B cell (primary cell): ENCODE data around the gene SIDT2. TPM values are rescaled to one million over a fixed set of nuclear protein-coding genes. Genes with fewer than 3 reads are reported as not detected.
"Not testable (repeated sequence)": the region's sequence is repeated elsewhere in the genome, so short reads cannot be mapped to it uniquely, and the experiment has no call there.

Experiments
- ATAC-seq: fragments of 200-7000 bp; cut with Tn5 transposase; one replicate; pipeline ENCODE4 v1.10.0; 2021; ENCODE audit warnings: low read depth, mild to moderate bottlenecking, moderate number of reproducible peaks, moderate library complexity
- CTCF ChIA-PET: fragments of 350-600 bp; sonication (Branson Sonifier 250); formaldehyde crosslinking; loops from one replicate; lab custom pipeline; 2021; ENCODE audit warnings: antibody characterized with exemption, inconsistent platforms; lab: Charles Lee
- POLR2A ChIA-PET: fragments of 350-600 bp; sonication (Branson Sonifier 250); formaldehyde crosslinking; loops from one replicate; lab custom pipeline; 2021; ENCODE audit warnings: antibody characterized with exemption; lab: Charles Lee
- DNase-seq: peaks from one replicate; pipeline ENCODE4 v3.0.0; 2013
- H2AFZ ChIP-seq: 2 replicates; pipeline ENCODE4 v1.6.1; 2012; ENCODE audit warnings: mild to moderate bottlenecking, low read depth, low read length; ENCODE audit not compliant: insufficient read depth, poor library complexity, severe bottlenecking
- H3K27ac ChIP-seq, 2 donors: 1 replicate in 1 of 2; 2 replicates in 1 of 2; pipeline ENCODE4 v1.5.1; 2012 to 2013; ENCODE audit warnings: low read length in 2 of 2, mild to moderate bottlenecking in 2 of 2, moderate library complexity in 1 of 2
- H3K27me3 ChIP-seq, 4 experiments: fragments of 200-600 bp in 1 of 4; sonication (generic) in 1 of 4; replicated peaks in 1 of 4; 1 replicate in 2 of 4; 2 replicates in 2 of 4; pipeline versions ENCODE4 v1.6.1 to v1.7.0; 2013 to 2016; ENCODE audit warnings: low read length in 3 of 4, mild to moderate bottlenecking in 2 of 4, mixed read lengths in 1 of 4, moderate library complexity in 1 of 4; ENCODE audit not compliant: insufficient read depth in 4 of 4, control insufficient read depth in 3 of 4; ENCODE audit errors: control extremely low read depth in 1 of 4
- H3K36me3 ChIP-seq, 2 experiments: replicated peaks in 1 of 2; 1 replicate in 1 of 2; 2 replicates in 1 of 2; pipeline versions ENCODE4 v1.6.1 to v1.7.1; 2013; ENCODE audit warnings: low read length in 1 of 2; ENCODE audit not compliant: insufficient read depth in 2 of 2, control insufficient read depth in 1 of 2; ENCODE audit errors: control extremely low read depth in 1 of 2, extremely low read depth in 1 of 2
- H3K4me1 ChIP-seq, 2 donors: fragments of 200-600 bp in 1 of 2; sonication (generic) in 1 of 2; 1 replicate in 1 of 2; 2 replicates in 1 of 2; pipeline versions ENCODE4 v1.5.1 to v1.6.1; 2013 to 2017; ENCODE audit warnings: low read length in 2 of 2; ENCODE audit not compliant: control insufficient read depth in 2 of 2, insufficient read depth in 2 of 2
- H3K4me2 ChIP-seq: replicated peaks from 2 replicates; pipeline ENCODE3; 2012; ENCODE audit warnings: mild to moderate bottlenecking, low read depth, low read length; ENCODE audit not compliant: poor library complexity, severe bottlenecking
- H3K4me3 ChIP-seq, 5 experiments: fragments of 200-600 bp in 1 of 5; sonication (generic) in 1 of 5; 1 replicate in 3 of 5; 2 replicates in 2 of 5; pipeline versions ENCODE4 v1.5.1 to v1.7.0; 2011 to 2016; ENCODE audit warnings: low read length in 4 of 5, mild to moderate bottlenecking in 4 of 5, low read depth in 2 of 5, control low read depth in 1 of 5, moderate library complexity in 1 of 5; ENCODE audit not compliant: insufficient read depth in 1 of 5; ENCODE audit errors: control extremely low read depth in 1 of 5, extremely low read depth in 1 of 5
- H3K79me2 ChIP-seq: fragments of 200-600 bp; sonication (generic); one replicate; pipeline ENCODE4 v1.6.0; 2016; ENCODE audit warnings: low read length; ENCODE audit not compliant: control insufficient read depth, insufficient read depth
- H3K9ac ChIP-seq: fragments of 200-600 bp; sonication (generic); 2 replicates; pipeline ENCODE4 v1.6.1; 2017; ENCODE audit warnings: mild to moderate bottlenecking, low read length, moderate library complexity
- H3K9me3 ChIP-seq, 3 donors: one replicate each; pipeline versions ENCODE4 v1.6.1 to v1.7.1; 2013; ENCODE audit warnings: low read length in 2 of 3; ENCODE audit not compliant: control insufficient read depth in 2 of 3, insufficient read depth in 1 of 3; ENCODE audit errors: control extremely low read depth in 1 of 3
- H4K20me1 ChIP-seq: 2 replicates; pipeline ENCODE4 v1.6.0; 2012; ENCODE audit warnings: mild to moderate bottlenecking, low read length; ENCODE audit not compliant: insufficient read depth, control insufficient read depth, poor library complexity, severe bottlenecking
- H3K27ac Mint-ChIP-seq: one replicate; pipeline ENCODE4 v1.8.0; 2021; ENCODE audit warnings: mixed read lengths
- H3K27me3 Mint-ChIP-seq: one replicate; pipeline ENCODE4 v1.8.0; 2021; ENCODE audit warnings: mixed read lengths
- H3K4me1 Mint-ChIP-seq: one replicate; pipeline ENCODE4 v1.8.0; 2021; ENCODE audit warnings: mixed read lengths
- H3K4me3 Mint-ChIP-seq: one replicate; pipeline ENCODE4 v1.8.0; 2021; ENCODE audit warnings: mixed read lengths
- H3K9me3 Mint-ChIP-seq: one replicate; pipeline ENCODE4 v1.8.0; 2022; ENCODE audit warnings: mixed read lengths; ENCODE audit not compliant: insufficient read depth
- EZH2 ChIP-seq: IDR thresholded peaks from 2 replicates; pipeline ENCODE4 v1.6.1; 2012; ENCODE audit warnings: borderline replicate concordance, low read depth, mild to moderate bottlenecking, moderate library complexity, low read length; ENCODE audit not compliant: insufficient read depth, poor library complexity, severe bottlenecking
- WGBS: methylation state at CpG from one replicate; pipeline ENCODE4 v1.1.5; 2013; ENCODE audit warnings: missing lambda C conversion rate; ENCODE audit not compliant: insufficient coverage; 5-methylcytosine and 5-hydroxymethylcytosine counted together
- intact Hi-C: fragments of 100-400 bp; cut with micrococcal nuclease; formaldehyde crosslinking; loops from one replicate; pipeline ENCODE4 v1.10.0; 2022
- polyA plus RNA-seq: library from polyadenylated mRNA; depleted of rRNA; stranded (reverse); fragments of >200 nt; gene quantifications from 2 replicates; pipeline ENCODE4 v1.2.3, GENCODE V29; 2012
- total RNA-seq, 2 donors: library from RNA; stranded (reverse); fragments of 120-200 nt in 1 of 2; gene quantifications; 1 replicate in 1 of 2; 2 replicates in 1 of 2; pipeline versions ENCODE4 v1.2.3 to v1.2.4, GENCODE V29; 2013 to 2022
- TF ChIP-seq, protein P1 (sequence below): fragments of 200-600 bp; IDR thresholded peaks from one replicate; pipeline ENCODE4 v1.8.0; 2022; ENCODE audit warnings: antibody characterized with exemption, mild to moderate bottlenecking

The SIDT2 gene
- total and polyA plus RNA-seq, 2 donors (not counting 1 experiment from before 2014, with no cell fraction given), result 78.9 to 241 TPM

DNA sequence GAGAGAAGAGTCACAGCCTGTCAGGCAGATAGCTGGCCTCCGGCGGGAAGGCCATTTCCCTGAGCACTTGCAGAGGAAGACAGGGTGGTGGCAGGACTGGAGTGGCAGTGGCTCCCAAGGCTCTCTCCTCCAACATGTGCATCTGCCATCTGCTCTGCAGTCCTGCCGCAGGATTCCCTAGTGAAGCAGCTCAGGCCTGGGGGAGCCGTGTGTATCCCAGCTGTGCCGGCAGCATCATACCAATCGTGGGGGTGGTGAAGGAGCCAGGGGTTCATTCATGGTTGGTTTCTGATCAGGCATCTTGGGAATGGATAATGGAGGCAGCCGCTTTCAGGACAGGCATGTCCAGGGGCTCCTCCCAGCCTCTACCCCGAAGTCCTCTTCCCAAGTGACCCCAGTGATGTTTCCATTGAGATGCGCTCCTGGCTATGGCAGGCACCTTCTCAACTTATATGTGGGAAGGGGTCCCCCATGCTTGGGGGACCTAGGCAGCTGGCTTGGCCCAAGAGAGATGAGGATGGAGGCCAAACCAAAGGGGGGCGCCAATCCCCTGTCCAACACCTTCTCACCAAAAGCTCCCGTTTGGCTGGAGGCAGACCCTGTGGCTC is 26.8 kb downstream of the SIDT2 start:
- Histone ChIP-seq H3K36me3 (peaks cover 0 to 34% of the 10 kb centered on the region in 2 experiments), H3K9ac (no peak overlapping the region), H2AFZ (no peak overlapping the region), H3K4me1 (peaks cover 15 to 22% of the 10 kb centered on the region in 2 donors), H3K4me2 (no peak overlapping the region), H3K27ac (no peak overlapping the region), H3K4me3 (no peak overlapping the region), H3K9me3 (no peaks in the 10 kb centered on the region), H3K27me3 (no peaks in the 10 kb centered on the region), H3K79me2 (no peaks in the 10 kb centered on the region), H4K20me1 (no peaks in the 10 kb centered on the region)
- no peaks in the 10 kb centered on the region for H3K27me3 Mint-ChIP-seq
- H3K4me3 Mint-ChIP-seq, result no peak overlapping the region
- ChIA-PET CTCF (interaction anchor here (1.2 to 1.4 kb wide), 3 partner anchors 20 to 24 kb away, joined by 3 to 4 read pairs (median 3); no protein-coding TSS in a partner anchor), POLR2A (interaction anchor here (1.0 kb wide), 1 partner anchor 22 kb away, joined by 3 read pairs; no protein-coding TSS in a partner anchor)
- TF ChIP-seq, protein P1, sequence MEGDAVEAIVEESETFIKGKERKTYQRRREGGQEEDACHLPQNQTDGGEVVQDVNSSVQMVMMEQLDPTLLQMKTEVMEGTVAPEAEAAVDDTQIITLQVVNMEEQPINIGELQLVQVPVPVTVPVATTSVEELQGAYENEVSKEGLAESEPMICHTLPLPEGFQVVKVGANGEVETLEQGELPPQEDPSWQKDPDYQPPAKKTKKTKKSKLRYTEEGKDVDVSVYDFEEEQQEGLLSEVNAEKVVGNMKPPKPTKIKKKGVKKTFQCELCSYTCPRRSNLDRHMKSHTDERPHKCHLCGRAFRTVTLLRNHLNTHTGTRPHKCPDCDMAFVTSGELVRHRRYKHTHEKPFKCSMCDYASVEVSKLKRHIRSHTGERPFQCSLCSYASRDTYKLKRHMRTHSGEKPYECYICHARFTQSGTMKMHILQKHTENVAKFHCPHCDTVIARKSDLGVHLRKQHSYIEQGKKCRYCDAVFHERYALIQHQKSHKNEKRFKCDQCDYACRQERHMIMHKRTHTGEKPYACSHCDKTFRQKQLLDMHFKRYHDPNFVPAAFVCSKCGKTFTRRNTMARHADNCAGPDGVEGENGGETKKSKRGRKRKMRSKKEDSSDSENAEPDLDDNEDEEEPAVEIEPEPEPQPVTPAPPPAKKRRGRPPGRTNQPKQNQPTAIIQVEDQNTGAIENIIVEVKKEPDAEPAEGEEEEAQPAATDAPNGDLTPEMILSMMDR, result no peak
- TF ChIP-seq EZH2, result no peak
- DNase-seq (no peak), ATAC-seq (no peak)
- 98% methylated on average over 7 of the region's 11 CpGs for WGBS
- intact Hi-C loops, result loop anchor here (5.0 kb wide), 1 partner anchor 73 kb away; no protein-coding TSS in a partner anchor
- H3K4me1 Mint-ChIP-seq, result peaks cover 9% of the 10 kb centered on the region
- no peaks in the 10 kb centered on the region for H3K9me3 Mint-ChIP-seq
- H3K27ac Mint-ChIP-seq, result peak overlapping the region; percentile 53

DNA sequence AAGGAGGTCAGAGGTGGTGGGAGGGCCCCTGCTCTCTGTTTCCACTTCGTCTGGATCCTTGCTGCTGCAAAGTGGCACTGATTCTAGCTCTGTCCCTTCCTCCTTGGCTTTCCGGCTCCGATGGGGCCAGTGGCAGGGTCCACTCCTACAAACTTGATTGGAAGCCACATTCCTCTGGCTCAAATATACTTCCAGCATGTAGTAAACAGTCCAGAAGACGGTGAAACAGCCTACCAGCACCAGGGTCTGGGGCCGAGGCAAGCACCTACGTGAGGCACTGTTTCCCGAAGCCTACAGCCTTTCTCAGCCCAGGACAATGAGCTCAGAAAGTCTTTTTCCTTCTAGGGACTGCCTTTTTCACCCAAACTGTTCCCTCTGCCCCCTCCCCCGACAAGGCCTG is 27.6 kb downstream of the SIDT2 start:
- POLR2A ChIA-PET, ATAC-seq: not testable (repeated sequence)

DNA sequence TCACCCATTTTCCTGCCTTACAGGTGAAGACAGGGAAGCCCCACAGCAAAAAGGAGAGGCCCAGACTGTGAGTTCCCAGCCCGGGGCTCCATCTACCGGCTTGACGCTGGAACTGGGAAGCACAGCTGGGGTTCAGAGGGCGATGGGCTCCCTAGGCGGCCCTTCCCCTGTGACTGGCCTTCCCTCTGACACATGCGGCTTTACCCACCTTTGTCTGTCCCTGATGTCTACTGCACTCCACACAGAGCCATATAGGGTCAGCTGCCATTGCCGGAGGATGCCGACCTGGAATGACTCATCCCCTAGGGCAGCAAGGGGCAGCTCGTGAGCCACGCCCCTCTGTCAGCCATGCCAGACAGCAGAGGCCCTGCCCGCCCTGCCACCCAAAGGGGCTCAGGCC is 28.3 kb downstream of the SIDT2 start:
- H3K9me3 ChIP-seq, H2AFZ ChIP-seq, H3K27me3 Mint-ChIP-seq, H3K4me1 ChIP-seq, H3K4me3 ChIP-seq, ATAC-seq, CTCF ChIA-PET, H3K9me3 Mint-ChIP-seq, H4K20me1 ChIP-seq, H3K27me3 ChIP-seq, H3K4me1 Mint-ChIP-seq, H3K27ac ChIP-seq, H3K4me2 ChIP-seq, H3K9ac ChIP-seq, H3K79me2 ChIP-seq, DNase-seq, H3K27ac Mint-ChIP-seq, H3K4me3 Mint-ChIP-seq, POLR2A ChIA-PET: not testable (repeated sequence)
- intact Hi-C loops, result loop anchor here (5.0 kb wide), 1 partner anchor 75 kb away; no protein-coding TSS in a partner anchor
- no CpG with 5 or more reads among the region's 11 CpGs for WGBS
- H3K36me3 ChIP-seq, result peaks cover 1 to 36% of the 10 kb centered on the region in 2 experiments

More for the DNA sequence above, 27.6 kb downstream of the SIDT2 start:
- H3K79me2 ChIP-seq, H3K9me3 ChIP-seq, H3K27ac ChIP-seq, DNase-seq, H3K9me3 Mint-ChIP-seq, H3K4me3 Mint-ChIP-seq, H3K4me3 ChIP-seq, H4K20me1 ChIP-seq, H3K27me3 ChIP-seq, H3K4me1 Mint-ChIP-seq, H3K27me3 Mint-ChIP-seq, H2AFZ ChIP-seq, H3K4me2 ChIP-seq, H3K27ac Mint-ChIP-seq, H3K9ac ChIP-seq: not testable (repeated sequence)
- intact Hi-C loops, result loop anchor here (5.0 kb wide), 1 partner anchor 74 kb away; no protein-coding TSS in a partner anchor
- 100% methylated on average over 5 of the region's 8 CpGs for WGBS
- Histone ChIP-seq H3K4me1 (peaks cover 10 to 14% of the 10 kb centered on the region in 2 donors), H3K36me3 (peaks cover 0 to 31% of the 10 kb centered on the region in 2 experiments)
- CTCF ChIA-PET, result interaction anchor here (1.3 kb wide), 1 partner anchor 21 kb away, joined by 3 read pairs; no protein-coding TSS in a partner anchor
